ENCODE results near the gene GID4. TPM values are rescaled to one million over a fixed set of nuclear protein-coding genes. Genes with fewer than 3 reads are reported as not detected.

Gene GID4
- total and polyA plus RNA-seq, 4 donors = 1.7 to 4.9 (median 3.7) TPM

- Histone ChIP-seq H3K4me3 (ENCODE audit: low read depth in 1 of 3, low read length in 3 of 3) (no peak overlapping the region), H3K36me3 (ENCODE audit: control insufficient read depth in 4 of 4, insufficient read depth in 3 of 4, low read depth in 1 of 4, low read length in 3 of 4) (no peaks in the 10 kb centered on the region), H3K27ac (ENCODE audit: low read depth in 1 of 2, low read length in 2 of 2) (no peak overlapping the region), H3K4me1 (ENCODE audit: control insufficient read depth in 4 of 4, insufficient read depth in 4 of 4, low read length in 3 of 4) (peaks cover 4 to 29% (median 24%) of the 10 kb centered on the region in 4 donors), H3K9me3 (ENCODE audit: control insufficient read depth in 4 of 4, low read length in 3 of 4) (no peaks in the 10 kb centered on the region), H3K27me3 (ENCODE audit: control insufficient read depth in 4 of 4, insufficient read depth in 4 of 4, low read length in 3 of 4) (no peaks in the 10 kb centered on the region), H3K9ac (ENCODE audit: low read depth in 1 of 2, low read length in 2 of 2) (no peak overlapping the region)
- no peak for DNase-seq (ENCODE audit: low spot score)
- TF ChIP-seq YY1 (IDR thresholded peaks at IDR 0.05) (no peak), EGR1 (IDR thresholded peaks at IDR 0.05; ENCODE audit: low read depth in 2 of 2) (no peak), FOXA1 (IDR thresholded peaks at IDR 0.05) (no peak), FOXA2 (IDR thresholded peaks at IDR 0.05) (no peak), RAD21 (IDR thresholded peaks at IDR 0.05) (no peak), REST (IDR thresholded peaks at IDR 0.05) (no peak), NR2F2 (IDR thresholded peaks at IDR 0.05) (no peak), ZBTB33 (IDR thresholded peaks at IDR 0.05) (no peak), TAF1 (conservative IDR thresholded peaks at IDR 0.05) (no peak), MAX (IDR thresholded peaks at IDR 0.05) (no peak), HNF4A (conservative IDR thresholded peaks at IDR 0.05) (no peak), CTCF (IDR thresholded peaks at IDR 0.05; ENCODE audit: low read depth, low read length, missing input control) (no peak), RXRA (IDR thresholded peaks at IDR 0.05) (no peak), GABPA (IDR thresholded peaks at IDR 0.05 in 1 of 2, conservative IDR thresholded peaks at IDR 0.05 in 1 of 2) (no peak), ATF3 (IDR thresholded peaks at IDR 0.05) (no peak), HNF4G (IDR thresholded peaks at IDR 0.05) (no peak), SP1 (IDR thresholded peaks at IDR 0.05) (no peak), JUND (IDR thresholded peaks at IDR 0.05) (no peak)
- WGBS = 84% methylated on average over 2 of the region's 2 CpGs
Observed at GRCh38 chr17:18035704-18036103, 3.5 kb upstream of the GID4 start.
